NCI-H510A treated with DMSO at 0.1 percent for 48 hours (cell line): Measurements from ENCODE around the gene SCN4B.
"Not testable (repeated sequence)": the region's sequence is repeated elsewhere in the genome, so short reads cannot be mapped to it uniquely, and the experiment has no call there.

Experiments used
- DNase-seq: peaks from one replicate; lab custom pipeline; 2025; lab: John Stamatoyannopoulos, UW

Gene SCN4B, protein sequence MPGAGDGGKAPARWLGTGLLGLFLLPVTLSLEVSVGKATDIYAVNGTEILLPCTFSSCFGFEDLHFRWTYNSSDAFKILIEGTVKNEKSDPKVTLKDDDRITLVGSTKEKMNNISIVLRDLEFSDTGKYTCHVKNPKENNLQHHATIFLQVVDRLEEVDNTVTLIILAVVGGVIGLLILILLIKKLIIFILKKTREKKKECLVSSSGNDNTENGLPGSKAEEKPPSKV

DNA sequence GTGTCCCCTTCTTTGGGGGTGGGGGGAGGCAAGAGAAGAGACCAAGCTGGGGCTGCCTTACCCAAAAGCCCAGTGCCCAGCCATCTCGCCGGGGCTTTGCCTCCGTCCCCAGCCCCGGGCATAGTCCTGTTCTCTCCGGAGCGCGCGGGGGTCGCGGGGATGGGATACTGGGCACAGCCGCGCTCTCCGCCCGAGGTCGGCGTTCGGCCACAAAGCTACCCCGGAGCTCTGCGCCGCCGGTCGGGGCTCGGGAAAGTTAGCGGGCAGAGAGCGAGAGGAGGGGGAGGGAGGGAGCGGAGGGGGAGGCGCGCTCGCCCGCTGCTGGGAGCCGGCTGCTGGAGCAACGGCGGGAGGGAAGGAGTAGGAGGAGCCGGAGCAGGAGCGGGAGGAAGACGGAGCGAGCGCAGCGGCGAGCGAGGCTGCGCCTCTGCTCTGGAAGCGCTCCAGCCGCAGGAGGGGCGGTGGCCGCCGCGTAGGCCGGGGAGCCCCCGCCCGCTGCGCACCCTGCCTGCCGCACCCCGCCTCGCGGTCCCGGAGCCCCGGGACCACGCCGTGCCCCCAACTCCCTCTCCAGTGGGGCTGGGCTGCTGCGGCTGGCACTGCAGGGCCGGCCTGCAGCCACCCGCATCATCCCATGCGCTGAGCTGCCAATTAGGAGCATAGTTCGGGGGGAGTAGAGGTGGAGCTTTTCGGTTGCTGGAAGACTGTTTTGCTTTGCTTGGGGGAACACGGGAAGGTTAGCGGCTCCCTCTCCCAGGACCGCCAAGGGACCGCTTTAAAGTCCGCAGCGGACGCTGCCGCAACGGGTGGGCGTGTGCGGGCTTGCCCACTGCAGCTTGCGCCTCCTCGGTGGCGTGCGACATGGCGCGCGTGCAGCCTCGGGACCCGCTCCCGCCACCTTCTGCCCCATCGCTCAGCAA lies at the start of gene SCN4B:
SCN4B (minus strand) TSS at position 272 of the 920 bp plus-strand sequence; CDS start at position 122, 150 bp downstream.
- DNase-seq = peak; percentile 62

DNA sequence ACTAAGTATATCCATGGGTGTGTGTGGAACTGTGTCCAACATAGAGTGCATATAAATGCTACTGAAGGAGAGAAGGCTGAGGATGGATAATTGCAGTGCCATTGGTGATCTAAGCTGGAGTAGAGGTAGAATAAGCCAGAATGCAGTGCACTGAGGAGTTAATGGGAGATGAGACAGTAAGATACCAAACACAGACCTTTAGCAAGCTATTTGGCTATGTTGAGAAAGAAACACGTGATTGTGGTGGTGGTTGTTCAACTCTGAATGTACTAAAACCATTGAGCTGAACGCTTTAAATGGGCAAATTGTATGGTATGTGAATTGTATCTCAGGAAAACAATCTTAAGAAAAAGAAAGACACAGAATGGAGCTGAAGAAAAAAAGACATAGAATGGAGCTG lies 49.3 kb upstream of the SCN4B start:
- DNase-seq = no peak

DNA sequence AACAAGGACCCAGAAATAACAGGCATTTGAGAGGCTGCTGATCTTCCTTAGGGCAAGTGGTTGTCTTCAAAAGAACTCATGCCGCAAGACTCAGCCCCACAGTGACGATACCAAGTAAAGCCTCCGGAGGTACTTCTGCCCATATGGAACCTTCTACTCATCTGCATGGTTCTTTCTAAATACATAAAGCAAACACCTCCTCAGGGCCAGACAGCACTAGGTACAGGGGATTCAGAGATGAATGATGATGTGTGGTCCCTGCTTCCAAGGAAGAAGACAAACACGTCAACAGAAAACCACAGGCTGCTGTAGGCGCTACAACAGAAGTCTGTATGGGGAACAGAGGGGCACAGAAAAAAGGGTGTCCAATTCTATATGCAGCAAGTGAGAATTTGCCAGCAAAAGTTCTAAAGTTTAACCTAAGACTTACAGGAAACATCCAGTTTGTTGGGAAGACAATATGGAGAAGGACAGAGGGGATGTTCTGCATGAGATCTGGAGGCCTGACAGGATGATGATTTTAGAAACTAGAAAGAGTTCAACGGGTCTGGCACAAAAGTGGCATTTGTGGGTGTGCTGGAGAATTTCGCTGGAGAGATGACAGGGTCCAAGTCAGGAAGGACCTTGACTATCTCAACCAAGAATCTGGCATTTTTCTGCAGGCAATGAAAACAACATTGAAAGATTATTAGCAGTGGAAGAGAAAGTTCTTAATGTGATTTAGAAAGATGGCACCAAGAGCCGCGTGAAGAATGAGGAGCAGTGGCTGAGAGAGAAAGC lies 48.5 kb upstream of the SCN4B start:
- DNase-seq = no peak

DNA sequence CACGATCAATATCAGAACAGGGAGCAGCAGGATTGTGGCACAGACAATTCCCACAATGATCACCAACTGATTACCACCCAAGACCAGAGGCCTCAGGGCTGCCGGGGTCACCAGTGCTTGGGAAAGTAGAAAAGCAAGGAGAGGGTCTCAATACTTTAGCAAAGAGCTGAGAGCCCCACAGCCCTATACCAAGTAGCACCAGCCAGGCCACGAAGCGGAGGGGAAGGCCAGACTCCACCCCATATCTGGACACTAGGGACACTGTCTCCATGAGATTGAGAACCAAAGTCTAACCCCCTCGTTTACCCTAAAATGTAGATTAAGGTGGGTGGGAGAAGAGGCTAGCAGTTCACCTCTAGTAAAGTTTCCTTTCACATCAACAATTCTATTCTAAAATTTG lies 47.9 kb upstream of the SCN4B start:
- DNase-seq = no peak

DNA sequence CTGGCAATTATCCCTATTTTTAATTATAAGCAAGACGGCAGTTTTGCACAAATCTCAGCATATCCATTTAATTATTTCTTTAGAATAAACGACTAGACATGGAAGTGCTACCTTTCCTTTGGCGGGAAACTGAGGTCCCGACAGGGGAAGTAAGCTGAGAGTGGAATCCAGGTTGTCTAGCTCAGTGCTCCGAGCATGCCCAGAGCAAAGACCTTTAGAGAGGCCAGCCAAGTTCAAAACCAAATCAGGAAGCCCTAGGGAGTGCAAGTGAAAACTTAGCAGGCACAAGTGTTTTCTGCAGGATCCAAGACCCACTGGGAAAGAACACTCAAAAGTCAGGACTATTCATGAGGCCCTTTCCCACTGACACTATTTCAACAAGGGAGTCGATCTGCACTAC lies 46.5 kb upstream of the SCN4B start:
- no peak for DNase-seq

DNA sequence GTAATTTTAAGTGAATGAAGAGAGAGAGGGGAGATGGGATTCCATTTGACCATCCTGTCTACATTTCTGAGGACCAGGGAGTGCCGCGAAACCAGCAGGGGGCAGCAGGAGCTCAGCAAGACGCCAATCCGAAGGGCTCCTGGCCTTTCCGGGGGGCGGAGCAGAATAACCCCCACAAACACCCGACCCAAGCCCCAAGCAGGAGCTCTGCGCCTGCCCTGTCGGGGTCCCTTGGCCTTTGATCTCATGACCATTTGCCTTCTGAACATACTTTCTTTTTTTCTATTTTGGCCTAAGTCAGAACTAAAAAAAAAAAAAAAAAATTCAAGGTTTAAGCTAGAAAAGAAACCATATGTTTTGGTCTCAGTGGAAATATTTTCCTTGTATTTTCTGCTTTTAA lies 45.7 kb upstream of the SCN4B start:
- peak; percentile 57 for DNase-seq

DNA sequence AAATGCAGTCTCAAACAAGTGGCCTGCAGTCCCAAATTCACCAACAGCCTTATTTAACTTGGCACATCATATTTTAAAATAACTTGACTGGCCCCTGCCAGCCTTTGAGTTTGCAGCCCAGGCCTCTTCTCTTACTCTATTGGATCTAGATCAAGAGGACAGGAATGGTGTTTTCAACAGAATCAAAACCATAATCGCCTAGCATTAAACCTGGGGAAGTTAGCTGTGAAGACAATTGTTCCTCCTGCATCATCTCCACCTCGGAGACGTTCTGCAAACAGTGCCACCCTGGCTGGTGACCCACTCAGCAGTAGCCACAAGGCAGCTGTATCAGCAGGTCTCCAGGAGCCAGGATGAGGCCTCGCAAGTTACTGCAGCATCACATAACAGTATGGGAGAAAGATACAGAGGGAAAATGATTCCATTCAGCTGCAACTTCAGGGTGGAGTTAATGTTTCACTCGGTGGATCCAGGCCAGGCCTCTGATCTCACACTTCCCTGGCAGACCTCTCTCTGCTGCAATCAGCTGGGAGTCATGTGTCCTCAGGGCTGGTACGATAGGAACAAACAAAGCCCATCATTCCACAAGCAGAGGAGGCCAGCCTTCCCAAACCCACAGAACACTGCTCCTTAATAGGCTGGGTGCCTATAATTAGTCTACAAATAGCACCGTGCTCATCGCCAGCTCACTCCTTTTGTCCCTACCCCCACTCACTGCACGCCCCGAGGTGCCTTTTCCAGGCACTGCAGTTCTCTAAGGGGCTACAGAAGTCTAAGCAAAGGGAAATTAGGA lies 42.4 kb upstream of the SCN4B start:
- no peak for DNase-seq

DNA sequence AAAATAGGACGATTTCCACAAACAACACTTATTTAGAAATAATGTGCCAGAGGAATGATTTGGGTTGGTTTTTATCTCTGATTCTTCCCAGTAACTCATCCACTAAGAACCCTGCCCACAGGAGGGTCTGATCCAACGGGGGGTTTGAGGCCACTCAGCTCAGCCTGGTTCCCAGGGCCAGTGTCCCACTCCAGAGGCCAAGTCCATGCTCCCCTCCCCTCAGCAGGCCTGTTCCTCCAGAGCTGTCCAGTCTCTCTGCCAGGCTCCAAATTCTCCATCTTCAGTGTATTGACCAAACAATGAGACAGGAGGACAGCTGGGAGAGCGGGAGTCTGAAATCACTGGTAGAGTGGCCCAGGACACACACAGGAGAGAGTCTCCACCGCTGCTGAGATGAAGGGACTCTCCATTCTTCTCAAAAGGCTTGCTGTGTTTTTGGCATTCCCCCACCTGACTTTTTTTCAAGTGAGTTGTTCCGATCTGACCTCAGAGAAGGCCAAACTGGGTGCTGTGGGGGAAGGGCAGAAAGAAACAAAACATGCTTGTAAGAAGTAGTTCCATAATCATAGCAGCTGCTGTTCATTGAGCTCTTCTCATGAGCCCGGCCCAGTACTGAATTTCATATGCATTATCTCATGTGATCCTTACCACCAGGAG lies 41.4 kb upstream of the SCN4B start:
- DNase-seq = no peak

DNA sequence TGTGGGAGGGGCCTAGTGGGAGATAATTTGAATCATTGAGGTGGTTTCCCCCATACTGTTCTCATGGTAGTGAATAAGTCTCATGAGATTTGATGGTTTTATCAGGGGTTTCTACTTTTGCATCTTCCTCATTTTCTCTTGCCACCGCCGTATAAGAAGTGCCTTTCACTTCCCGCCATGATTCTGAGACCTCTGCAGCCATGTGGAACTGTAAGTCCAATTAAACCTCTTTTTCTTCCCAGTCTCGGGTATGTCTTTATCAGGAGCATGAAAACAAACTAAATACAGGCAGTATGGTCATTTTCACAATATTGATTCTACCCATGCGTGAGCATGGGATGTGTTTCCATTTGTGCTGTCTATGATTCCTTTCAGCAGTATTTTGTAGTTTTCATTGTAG lies 40.2 kb upstream of the SCN4B start:
- not testable (repeated sequence) for DNase-seq

DNA sequence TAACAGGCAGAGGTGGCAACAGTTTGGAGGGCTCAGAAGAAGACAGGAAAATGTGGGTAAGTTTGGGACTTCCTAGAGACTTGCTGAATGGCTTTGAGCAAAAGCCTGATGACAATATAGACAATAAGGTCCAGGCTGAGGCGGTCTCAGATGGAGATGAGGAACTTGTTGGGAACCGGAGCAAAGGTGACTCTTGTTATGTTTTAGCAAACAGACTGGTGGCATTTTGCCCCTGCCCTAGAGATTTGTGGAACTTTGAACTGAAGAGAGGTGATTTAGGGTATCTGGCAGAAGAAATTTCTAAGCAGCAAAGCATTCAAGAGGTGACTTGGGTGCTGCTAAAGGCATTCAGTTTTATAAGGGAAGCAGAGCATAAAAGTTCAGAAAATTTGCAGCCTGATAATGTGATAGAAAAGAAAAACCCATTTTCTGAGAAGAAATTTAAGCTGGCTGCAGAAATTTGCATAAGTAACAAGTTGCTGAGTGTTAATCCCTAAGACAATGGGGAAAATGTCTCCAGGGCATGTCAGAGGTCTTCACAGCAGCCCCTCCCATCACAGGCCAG lies 38.4 kb upstream of the SCN4B start:
- not testable (repeated sequence) for DNase-seq

DNA sequence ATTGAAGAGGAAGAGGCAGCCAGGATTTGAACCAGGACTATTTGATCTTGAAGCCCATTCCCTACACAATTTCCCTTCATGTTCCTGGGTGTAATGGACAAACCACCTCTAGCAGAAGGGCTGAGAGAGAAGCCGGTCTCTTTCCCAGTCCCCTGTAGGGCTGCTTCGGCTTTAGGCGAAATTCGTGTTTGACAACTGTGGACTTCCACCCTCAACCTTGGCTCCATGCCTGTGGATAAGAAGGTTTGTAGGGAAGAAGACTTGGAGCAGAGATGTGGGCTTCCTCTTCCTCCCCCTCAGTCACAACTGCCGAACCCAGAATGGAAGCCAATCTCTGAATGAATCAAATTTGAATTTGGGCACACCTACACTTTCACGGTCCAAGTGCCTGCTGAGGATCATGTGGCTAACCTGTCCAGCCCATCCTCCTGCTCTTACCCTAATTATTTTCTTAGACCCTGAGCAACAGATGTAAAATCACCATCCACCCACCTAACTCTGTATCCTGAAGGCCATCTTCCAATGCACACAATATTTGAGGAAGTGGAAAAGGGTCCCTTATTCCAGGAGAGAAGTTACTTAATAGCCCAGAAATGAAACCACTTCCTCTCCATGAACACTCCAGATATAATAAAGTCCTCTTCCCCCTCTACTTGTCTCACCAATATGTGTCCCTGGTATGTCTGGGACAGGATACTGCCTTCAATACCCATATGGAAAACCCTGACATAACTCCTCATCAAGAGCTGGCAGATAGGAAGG lies 33.9 kb upstream of the SCN4B start:
- DNase-seq = no peak

DNA sequence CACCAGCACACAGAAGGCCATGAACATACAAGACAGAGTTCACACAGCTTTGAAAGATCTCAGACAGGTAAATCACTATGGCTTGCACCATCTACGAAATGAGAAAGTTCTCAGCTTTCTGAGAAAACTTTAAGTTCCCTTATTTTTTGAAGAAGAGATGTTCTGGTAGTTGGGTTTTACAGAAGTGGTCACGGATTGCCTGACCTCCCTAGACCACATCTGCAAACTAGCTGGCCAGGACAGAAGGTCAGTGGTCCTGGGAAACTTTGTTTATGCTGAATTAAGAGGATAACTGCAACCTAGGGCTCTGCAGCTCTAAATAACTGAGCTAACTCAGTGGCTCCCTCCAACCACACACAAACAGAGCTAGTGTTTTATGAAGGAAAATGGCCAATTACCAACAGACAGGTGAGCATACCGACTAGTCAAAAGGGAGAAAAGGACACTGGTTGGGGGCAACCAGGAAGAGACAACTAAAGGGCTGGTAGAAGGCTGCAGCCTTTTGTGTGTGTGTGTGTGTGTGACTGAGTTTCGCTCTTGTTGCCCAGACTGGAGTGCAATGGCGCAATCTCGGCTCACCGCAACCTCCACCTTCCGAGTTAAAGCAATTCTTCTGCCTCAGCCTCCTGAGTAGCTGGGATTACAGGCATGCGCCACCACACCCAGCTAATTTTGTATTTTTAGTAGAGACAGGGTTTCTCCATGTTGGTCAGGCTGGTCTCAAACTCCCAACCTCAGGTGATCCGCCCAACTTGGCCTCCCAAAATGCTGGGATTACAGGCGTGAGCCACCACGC lies 32.4 kb upstream of the SCN4B start:
- no peak for DNase-seq

DNA sequence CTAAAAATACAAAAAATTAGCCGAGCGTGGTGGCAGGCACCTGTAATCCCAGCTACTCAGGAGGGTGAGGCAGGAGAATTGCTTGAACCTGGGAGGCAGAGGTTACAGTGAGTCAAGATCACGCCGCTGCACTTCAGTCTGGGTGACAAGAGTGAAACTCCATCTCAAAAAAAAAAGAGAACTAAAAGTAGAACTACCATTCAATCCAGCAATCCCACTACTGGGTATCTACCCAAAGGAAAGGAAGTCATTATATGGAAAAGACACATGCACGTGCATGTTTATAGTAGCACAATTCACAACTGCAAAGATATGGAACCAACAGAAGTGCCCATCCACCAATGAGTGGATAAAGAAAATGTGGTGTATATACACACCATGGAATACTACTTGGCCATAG lies 31.1 kb upstream of the SCN4B start:
- DNase-seq = not testable (repeated sequence)

DNA sequence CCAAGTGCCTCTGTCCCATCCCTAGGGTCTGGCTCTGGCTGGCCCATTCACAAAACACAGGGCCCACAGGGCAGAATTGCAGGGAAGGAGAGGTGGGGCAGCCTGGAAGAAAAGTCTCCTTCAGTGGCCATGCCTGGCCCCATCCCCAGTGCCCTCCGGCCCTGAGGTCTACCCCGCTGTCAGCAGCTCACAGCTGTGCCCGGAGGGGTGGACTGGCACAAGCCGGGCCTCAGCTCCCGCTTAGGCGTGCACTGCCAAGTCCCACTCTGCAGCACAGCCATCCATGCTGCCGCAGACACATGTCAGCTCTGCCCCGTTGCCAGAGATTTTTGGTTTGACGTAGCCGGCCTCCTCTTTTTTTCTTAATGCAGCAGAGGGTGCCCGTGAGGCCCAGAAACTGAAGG lies 27.7 kb upstream of the SCN4B start:
- DNase-seq = no peak

DNA sequence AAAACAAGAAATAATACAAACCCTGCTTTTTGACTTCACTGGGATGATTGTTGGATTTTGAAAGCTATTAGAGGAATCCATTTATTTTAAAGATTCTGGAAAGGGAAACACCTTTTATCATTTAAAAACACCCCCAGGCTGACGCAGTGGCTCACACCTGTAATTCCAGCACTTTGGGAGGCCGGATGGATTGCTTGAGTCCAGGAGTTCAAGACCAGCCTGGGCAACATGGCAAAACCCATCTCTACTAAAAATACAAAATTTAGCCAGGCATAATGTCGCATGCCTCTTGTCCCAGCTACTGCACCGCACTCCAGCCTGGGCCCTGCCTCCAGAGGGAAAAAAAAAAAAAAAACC lies 24.1 kb upstream of the SCN4B start:
- no peak for DNase-seq

DNA sequence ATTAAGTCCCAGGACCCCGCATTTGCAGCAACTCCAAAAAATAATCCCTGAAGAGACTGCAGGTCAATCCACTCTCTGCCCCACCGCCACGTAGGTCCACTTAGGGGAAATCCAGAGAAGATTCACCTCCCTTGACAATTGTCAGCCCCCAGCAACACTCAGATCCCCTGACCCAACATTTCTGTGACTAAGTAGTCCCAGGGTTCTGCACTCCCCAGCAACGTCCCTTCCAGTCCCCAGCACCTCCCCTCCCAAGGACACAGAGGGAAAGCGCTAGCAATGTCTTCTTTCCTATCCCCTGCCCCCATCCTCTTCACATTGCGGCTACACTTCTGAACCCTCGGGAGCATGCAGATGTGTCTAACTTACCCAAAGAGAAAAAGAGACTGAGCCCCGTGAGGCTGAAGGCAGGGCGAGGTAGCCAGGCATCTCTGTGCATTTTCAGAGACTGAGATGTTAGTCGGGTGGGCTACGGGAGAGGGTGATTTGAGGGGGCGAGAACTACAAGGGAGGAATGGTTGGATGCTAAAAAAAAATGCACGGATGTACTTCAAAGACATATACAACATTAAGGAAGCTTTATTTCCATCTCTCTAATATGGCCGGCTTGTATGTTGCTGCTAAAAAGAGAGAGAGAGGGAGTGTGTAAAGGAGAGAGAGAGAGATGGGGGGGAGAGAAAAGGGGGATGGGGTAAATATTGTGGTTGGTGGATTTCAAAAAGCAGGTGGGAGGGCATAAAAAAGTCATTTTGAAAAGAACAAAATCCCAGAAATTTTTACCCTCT lies 23.6 kb upstream of the SCN4B start, which contains the start of gene SCN2B:
SCN2B (minus strand) TSS at position 647 of the 785 bp plus-strand sequence; CDS start at position 439, 208 bp downstream.
- no peak for DNase-seq

DNA sequence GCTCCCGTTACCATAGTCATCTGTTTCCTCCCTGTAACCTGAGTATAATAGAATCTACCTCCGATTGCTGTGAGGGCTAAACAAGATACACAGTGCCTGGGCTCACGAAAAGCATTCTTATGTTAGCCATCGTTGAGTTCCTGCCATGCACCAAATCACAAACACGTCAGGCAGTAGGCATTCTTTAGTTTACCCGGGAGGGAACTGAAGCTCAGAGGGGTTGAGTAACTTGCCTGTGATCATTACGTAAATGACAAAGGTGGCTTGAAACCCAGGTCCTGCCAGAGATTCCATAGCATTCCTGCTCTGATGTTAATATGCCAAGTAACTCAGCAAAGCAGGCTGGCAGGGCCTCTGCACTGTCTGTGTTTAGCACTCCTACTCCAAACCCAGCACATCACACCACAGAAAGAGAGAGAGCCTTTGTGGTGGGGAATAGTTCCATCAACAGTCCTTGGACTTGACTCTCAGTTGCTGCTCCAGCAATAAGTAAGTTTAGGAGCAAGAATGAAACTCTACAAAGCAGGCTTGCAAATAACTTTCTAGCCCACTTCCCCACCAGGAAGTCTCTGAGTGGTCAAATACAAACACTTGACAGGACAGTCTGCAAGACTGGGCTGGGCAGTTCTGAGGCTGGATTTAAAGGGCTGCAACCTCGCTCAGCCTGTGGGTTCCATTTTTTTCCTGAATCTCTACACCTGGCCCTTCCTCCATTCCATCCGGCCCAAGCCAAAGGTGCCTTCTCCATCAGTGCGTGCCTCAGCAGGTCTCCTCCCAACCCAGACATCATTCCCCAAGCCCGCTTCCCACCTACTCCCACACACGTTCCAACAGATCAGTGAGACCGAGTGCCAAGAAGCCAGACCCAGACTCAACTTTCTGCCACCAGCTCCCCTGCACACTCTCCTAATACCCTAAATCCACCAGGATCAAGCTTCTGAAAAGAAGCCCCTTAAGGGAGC lies 22.7 kb upstream of the SCN4B start:
- peak; percentile 54 for DNase-seq
